ENCODE measurements around the gene CFAP53. TPM values are rescaled to one million over a fixed set of nuclear protein-coding genes. Genes with fewer than 3 reads are reported as not detected.

CFAP53 gene
- total RNA-seq, 1 experiment from 2014 or later = 0.26 TPM

- Histone ChIP-seq H3K4me1 (ENCODE audit: insufficient read depth, low read length, poor library complexity, severe bottlenecking) (no peaks in the 10 kb centered on the region), H3K4me3 (ENCODE audit: low read depth, low read length, poor library complexity, severe bottlenecking) (no peak overlapping the region), H3K27me3 (replicated peaks; ENCODE audit: insufficient read depth, low read depth, low read length, poor library complexity) (no peaks in the 10 kb centered on the region), H3K9me3 (ENCODE audit: low read depth, low read length, poor library complexity, severe bottlenecking) (no peaks in the 10 kb centered on the region), H3K27ac (ENCODE audit: low read depth, low read length, poor library complexity, severe bottlenecking) (no peak overlapping the region), H3K36me3 (ENCODE audit: insufficient read depth, low read length, poor library complexity, severe bottlenecking) (peaks cover 64% of the 10 kb centered on the region)
- TF ChIP-seq CTCF (conservative IDR thresholded peaks at IDR 0.05; ENCODE audit: low read depth, low read length) (no peak), EZH2 (IDR thresholded peaks at IDR 0.05; ENCODE audit: borderline replicate concordance, low read depth, low read length, poor library complexity, severe bottlenecking) (no peak)
- ChIA-PET POLR2A (ENCODE audit: low non-redundant PET) (no interaction called here), CTCF (no interaction called here)
- intact Hi-C loops (cut with micrococcal nuclease; ENCODE audit: unreplicated experiment) = no loop called here
- no TSS peak for BruUV-seq (replicated peaks)
- DNase-seq (ENCODE audit: low spot score) = no peak
Measured at GRCh38 chr18:50273203-50274043, 7.1 kb upstream of the CFAP53 start.

GRCh38 chr18:50272568-50272967, 6.3 kb upstream of the CFAP53 start:
- Histone ChIP-seq H3K4me1 (ENCODE audit: insufficient read depth, low read length, poor library complexity, severe bottlenecking) (no peaks in the 10 kb centered on the region), H3K4me3 (ENCODE audit: low read depth, low read length, poor library complexity, severe bottlenecking) (no peak overlapping the region), H3K27me3 (replicated peaks; ENCODE audit: insufficient read depth, low read depth, low read length, poor library complexity) (no peaks in the 10 kb centered on the region), H3K27ac (ENCODE audit: low read depth, low read length, poor library complexity, severe bottlenecking) (no peak overlapping the region), H3K9me3 (ENCODE audit: low read depth, low read length, poor library complexity, severe bottlenecking) (no peaks in the 10 kb centered on the region), H3K36me3 (ENCODE audit: insufficient read depth, low read length, poor library complexity, severe bottlenecking) (peaks cover 60% of the 10 kb centered on the region)
- no peak for DNase-seq (ENCODE audit: low spot score)
- TF ChIP-seq EZH2 (IDR thresholded peaks at IDR 0.05; ENCODE audit: borderline replicate concordance, low read depth, low read length, poor library complexity, severe bottlenecking) (no peak), CTCF (conservative IDR thresholded peaks at IDR 0.05; ENCODE audit: low read depth, low read length) (no peak)
- no TSS peak for BruUV-seq (replicated peaks)
- ChIA-PET CTCF (no interaction called here), POLR2A (ENCODE audit: low non-redundant PET) (no interaction called here)
- intact Hi-C loops (cut with micrococcal nuclease; ENCODE audit: unreplicated experiment) = no loop called here

- TF ChIP-seq CTCF (conservative IDR thresholded peaks at IDR 0.05; ENCODE audit: low read depth, low read length) (peak; percentile 75), EZH2 (IDR thresholded peaks at IDR 0.05; ENCODE audit: borderline replicate concordance, low read depth, low read length, poor library complexity, severe bottlenecking) (no peak)
- Histone ChIP-seq H3K4me1 (ENCODE audit: insufficient read depth, low read length, poor library complexity, severe bottlenecking) (peaks cover 5% of the 10 kb centered on the region), H3K27ac (ENCODE audit: low read depth, low read length, poor library complexity, severe bottlenecking) (peak overlapping the region; percentile 26), H3K36me3 (ENCODE audit: insufficient read depth, low read length, poor library complexity, severe bottlenecking) (peaks cover 23% of the 10 kb centered on the region), H3K9me3 (ENCODE audit: low read depth, low read length, poor library complexity, severe bottlenecking) (no peaks in the 10 kb centered on the region), H3K27me3 (replicated peaks; ENCODE audit: insufficient read depth, low read depth, low read length, poor library complexity) (no peaks in the 10 kb centered on the region), H3K4me3 (ENCODE audit: low read depth, low read length, poor library complexity, severe bottlenecking) (peak overlapping the region; percentile 42)
- DNase-seq (ENCODE audit: low spot score) = peak; percentile 57
- POLR2A ChIA-PET (ENCODE audit: low non-redundant PET) = no interaction called here
- CTCF ChIA-PET = no interaction called here
- intact Hi-C loops (cut with micrococcal nuclease; ENCODE audit: unreplicated experiment) = no loop called here
- BruUV-seq (replicated peaks) = no TSS peak
Measured at GRCh38 chr18:50268022-50268747, 1.9 kb upstream of the CFAP53 start.
